ENCODE data around the gene ZNRD2.

ZNRD2 gene

GRCh38 chr11:65618763-65619162 lies 48.5 kb downstream of the ZNRD2 start:
- TF ChIP-seq CTCF (IDR thresholded peaks at IDR 0.05) (no peak), ZFX (IDR thresholded peaks at IDR 0.05; ENCODE audit: borderline replicate concordance) (no peak)
- H3K27ac ChIP-seq, result no peak overlapping the region

GRCh38 chr11:65619281-65619928 lies 49.1 kb downstream of the ZNRD2 start:
- H3K27ac ChIP-seq, result no peak overlapping the region

GRCh38 chr11:65620666-65621065 lies 50.4 kb downstream of the ZNRD2 start:
- no peak overlapping the region for H3K27ac ChIP-seq
- TF ChIP-seq ZFX (IDR thresholded peaks at IDR 0.05; ENCODE audit: borderline replicate concordance) (no peak), CTCF (IDR thresholded peaks at IDR 0.05) (no peak)

More at GRCh38 chr11:65619281-65619928, 49.1 kb downstream of the ZNRD2 start:
- TF ChIP-seq ZFX (IDR thresholded peaks at IDR 0.05; ENCODE audit: borderline replicate concordance) (no peak), CTCF (IDR thresholded peaks at IDR 0.05) (no peak)

GRCh38 chr11:65621460-65621859 lies 51.2 kb downstream of the ZNRD2 start:
- no peak for TF ChIP-seq CTCF (IDR thresholded peaks at IDR 0.05)
- no peak for TF ChIP-seq ZFX (IDR thresholded peaks at IDR 0.05; ENCODE audit: borderline replicate concordance)
- no peak overlapping the region for H3K27ac ChIP-seq
